Activated CD8-positive, alpha-beta memory T cell treated with anti-CD3 and anti-CD28 coated beads, Interleukin-2, amount 50 U/mL, for 48 hours (primary cell): ENCODE measurements around the gene PRXL2B.
"Not testable (repeated sequence)": the region's sequence is repeated elsewhere in the genome, so short reads cannot be mapped to it uniquely, and the experiment has no call there.

Experiments used
- DNase-seq: peaks from one replicate; pipeline ENCODE4 v3.0.0-alpha.2; 2020

Gene PRXL2B

DNA sequence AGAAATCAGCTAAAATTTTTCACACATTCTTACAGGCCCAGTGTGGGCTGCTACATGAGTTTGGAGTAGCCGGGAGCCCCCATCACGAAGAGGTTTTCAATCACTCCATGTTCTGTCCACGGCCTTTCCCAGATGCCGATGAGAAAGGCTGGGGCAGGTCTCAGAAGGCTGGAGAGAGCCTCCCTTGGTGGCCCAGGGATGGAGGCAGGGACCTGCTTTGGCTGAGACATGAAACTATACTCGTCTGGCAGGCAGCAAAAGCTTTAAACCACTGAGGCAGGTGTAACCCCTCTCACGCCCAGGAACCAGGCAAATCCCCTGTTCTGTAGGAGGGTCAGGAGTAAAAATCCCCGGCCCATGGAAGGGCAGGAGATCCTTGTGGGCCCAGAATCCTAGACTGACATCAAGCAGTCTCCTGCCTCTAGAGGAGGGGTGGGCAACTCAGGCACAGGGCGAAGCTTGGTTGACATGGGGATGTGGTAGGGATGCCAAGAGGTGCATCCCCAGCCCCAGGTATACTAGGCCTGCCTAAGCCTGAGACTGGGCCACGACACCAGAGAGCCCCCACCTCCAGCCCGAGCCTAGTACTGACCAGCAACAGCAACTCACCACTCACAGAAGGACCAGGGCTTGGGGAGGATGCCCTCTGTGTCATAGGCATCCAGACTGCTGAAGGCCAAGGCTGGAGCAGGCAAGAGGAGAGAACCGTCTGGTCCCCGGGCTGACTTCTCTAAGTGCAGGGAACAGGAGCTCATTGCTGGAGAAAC, 37.2 kb downstream of the PRXL2B start:
- no peak for DNase-seq

DNA sequence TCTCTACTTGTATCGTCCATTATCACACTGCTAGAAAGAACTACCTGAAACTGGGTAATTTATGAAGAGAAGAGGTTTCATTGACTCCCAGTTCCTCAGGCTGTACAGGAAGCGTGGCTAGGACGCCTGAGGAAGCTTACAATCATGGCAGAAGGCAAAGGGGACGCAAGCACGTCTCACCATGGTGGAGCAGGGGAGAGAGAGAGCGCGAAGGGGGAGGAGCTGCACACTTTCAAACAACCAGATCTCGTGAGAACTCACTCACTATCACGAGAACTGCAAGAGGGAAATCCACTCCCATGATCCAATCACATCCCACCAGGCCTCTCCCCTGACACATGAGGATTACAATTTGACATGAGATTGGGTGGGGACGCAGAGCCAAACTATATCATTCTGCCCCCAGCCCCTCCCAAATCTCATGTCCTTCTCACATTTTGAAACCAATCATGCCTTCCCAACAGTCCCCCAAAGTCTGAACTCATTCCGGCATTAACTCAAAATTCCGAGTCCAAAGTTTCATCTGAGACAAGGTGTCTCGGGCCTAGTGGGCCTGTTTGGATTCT, 38.2 kb downstream of the PRXL2B start:
- no peak for DNase-seq

DNA sequence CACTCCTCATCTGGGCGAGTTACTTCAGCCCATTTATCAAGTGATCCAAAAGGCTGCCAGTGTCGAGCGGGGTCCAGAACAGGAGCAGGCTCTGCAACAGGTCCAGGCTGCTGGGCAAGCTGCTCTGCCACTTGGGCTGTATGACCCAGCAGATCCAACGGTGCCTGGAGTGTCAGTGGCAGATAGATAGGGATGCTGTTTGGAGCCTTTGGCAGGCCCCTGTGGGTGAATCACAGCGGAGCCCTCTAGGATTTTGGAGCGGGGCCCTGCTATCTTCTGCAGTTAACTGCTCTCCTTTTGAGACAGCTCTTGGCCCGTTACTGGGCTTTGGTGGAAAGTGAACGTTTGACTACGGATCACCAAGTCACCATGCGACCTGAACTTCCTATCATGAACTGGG, 38.7 kb downstream of the PRXL2B start:
- no peak for DNase-seq

DNA sequence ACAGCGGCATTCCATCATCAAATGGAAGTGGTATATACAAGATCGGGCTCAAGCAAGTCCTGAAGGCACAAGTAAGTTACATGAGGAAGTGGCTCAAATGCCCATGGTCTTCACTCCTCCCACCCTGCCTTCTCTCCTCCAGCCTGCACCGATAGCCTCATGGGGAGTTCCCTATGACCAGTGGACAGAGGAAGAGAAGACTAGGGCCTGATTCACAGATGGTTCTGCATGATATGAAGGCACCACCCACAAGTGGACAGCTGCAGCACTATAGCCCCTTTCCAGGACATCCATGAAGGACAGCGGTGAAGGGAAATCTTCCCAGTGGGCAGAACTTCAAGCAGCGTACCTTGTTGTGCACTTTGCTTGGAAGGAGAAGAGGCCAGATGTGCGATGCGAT, 39.2 kb downstream of the PRXL2B start:
- not testable (repeated sequence) for DNase-seq

DNA sequence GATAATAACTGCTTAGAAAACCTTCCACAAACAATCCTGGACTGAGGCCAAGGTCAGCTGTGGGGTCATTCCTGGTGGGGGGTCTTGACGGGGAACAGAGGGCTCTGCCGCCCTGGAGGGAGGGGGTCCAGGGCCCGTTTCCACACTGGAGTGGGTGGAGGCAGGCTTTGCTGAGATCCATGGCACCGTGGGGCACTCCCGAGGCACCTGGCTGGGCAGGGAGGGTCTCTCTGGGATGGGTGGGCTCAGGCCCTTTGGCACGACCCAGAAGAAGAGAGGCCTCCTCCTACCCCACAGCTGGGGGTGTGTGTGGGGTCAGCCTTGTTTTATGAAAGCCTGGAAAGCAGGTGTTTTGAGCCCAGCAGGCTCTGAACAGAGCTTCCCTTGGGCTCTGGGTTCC, 41.2 kb downstream of the PRXL2B start:
- no peak for DNase-seq

DNA sequence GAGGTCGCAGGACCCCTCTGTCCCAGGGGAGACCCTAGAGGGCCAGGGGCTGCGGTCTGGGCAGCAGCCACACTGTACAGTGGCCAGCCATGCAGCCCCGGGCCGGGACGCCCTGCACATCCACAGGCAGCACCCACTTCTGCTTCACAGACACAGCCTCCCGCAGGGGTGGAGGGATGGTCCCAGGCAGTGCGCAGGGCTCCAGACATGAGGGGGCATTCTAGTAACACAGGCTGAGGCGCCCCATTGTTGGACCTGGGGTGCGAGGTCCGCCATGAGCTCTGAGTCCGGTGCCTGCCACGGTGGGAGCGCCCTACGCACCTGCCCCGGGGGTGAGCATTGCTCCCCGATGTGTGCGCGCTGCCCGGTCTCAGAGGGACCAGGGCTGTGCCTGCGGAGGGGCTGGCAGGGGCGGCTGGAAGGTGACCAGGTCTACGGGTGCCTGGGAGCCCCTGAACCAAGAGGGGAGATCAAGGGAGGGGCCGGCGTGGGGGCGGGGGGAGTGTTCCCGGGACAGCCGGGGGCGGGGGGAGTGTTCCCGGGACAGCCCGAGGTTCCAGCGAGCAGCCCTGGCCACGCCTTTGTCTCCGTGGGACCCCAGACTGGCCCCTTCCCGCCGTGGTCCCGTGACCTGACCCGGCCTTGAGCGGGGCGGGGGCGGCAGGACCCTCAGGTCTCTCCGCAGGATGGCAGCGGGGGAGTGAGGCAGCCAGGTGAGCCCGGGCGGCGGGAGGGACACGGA, 41.8 kb downstream of the PRXL2B start:
- no peak for DNase-seq

DNA sequence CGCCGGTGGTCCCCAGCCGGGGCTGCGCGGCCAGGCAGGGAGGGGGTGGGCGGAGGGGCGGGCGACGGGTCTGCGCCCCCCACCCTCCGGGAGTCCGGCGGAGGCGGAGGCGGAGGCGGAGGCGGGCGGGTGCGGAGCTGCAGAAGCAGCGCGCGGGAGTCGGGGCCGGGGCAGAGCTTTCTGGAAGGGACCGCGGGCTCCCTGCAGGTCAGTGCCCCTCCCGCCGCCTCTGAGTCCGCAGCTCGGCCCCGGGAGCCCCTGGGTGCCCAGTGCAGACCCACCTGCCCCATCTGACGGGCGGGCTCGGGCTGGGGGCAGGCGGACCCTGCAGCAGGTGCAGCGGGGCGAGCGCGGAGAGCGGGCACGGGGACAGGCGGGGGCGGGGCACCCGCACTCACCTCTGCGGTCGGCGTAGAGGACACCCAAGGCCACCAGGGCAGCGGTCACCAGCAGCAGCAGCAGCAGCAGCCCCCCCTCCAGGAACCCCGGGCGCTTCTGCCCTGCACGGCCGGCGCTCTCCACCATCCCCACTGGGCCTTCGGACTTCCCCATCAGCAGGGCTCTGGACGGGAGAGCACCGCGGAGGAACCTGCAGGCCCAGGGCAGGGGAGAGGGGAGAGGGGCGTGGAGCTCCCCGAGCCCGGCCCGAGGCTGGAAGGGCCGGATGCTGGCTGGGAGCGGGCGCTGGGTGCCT, 42.5 kb downstream of the PRXL2B start:
- DNase-seq: no peak

DNA sequence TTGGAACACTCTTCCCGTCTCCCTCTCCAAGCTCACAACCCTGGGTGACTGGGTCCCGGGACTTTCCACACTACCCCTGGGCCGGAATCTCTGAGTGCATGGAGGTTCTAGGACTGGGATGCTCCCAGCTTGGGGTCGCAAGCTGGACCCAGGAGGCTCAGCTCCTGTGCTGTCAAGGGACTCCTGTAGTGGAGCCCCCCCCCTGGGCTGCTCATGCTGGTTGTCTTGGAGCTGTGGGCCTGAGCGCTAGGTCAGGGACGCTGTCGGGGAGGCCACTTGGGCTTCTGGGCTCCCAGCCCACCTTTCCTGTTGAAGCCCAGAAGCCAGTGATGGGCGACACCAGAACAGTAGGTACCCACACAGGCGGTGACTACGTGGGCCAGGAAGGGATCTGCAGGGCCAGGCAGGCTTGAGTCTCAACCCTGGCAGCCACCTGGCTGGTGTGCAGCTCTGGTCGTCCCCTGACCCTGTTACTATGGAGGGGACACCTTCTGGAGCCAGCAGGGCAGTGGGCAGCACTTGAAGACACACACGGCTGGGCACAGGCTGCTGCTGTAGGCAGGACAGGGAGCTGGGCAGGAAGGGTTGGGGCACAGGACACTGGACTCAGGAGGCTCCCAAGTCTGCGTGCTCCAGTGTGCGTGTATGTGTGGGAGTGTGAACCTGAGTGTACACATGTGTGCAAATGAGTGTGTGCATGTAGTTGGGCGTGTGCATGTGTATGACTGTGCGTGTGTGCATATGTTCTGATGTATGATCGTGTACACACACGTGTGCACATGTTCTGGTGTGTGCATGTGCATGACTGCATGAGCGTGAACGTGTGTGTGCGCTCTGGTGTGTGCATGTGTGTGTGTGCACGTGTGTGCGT, 43.3 kb downstream of the PRXL2B start:
- no peak for DNase-seq

DNA sequence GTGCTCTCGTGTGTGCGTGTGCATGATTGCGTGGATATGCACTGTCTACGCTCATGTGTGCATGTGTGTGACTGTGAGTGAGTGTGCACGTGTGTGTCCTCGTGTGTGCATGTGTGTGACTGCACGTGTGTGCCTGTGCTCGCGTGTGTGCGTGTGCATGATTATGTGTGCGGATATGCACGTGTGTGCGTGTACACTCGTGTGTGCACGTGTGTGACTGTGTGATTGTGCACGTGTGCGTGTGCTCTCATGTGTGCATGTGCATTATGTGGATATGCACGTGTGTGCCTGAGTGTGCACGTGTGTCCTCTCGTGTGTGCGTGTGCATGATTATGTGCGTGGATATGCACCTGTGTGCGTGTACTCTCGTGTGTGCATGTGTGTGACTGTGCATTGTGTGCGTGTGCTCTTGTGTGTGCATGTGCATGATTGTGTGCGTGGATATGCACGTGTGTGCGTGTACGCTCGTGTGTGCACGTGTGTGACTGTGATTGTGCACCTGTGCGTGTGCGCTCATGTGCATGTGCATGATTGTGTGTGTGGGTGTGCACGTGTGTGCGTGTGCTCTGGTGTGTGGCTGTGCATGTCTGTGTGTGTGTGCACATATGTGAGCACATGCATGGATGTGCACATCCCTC, 44.0 kb downstream of the PRXL2B start:
- no peak for DNase-seq

DNA sequence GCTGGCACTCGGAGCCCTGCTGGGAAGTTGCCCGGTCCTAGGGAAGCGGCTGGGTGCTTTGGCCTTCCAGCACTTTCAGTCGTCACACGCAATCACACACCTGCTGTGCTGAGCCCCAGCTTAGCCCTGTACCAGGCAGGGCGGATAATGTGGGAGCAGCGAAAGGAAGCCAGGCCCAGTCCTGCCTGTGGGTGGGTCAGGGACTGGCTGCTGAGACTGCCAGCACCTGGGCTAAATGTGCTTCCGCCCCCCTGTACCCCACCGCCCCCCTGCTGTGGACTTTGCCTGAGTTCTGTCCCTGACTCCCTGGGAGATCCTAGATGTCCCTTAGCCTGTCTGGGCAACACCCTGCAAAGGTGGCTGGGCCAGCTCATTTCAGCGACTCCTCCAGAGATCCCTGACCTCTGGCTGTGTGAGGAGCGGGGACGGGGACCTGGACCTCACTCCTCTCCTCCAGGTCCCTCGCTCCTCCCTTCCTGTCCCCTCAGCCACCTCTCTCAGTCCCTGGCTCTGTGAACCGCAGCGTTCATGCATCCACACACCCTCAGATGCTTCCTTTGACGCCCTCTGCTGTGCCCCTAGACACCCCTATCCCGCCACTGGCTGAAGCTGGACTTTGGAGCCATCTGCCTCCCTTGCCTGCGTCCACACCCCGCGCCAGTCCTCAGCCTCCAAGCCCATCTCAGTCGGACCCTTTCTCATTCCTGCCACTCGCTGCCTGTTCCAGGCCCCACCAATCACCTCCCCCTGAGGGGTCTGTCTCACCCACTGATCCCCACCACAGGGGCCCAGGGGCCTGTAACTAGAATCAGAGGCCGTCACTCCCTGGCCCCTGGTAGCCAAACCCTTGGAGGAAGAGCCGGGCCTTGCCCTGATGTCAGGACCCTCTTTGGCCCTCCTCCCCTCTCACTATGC, 44.8 kb downstream of the PRXL2B start:
- no peak for DNase-seq

DNA sequence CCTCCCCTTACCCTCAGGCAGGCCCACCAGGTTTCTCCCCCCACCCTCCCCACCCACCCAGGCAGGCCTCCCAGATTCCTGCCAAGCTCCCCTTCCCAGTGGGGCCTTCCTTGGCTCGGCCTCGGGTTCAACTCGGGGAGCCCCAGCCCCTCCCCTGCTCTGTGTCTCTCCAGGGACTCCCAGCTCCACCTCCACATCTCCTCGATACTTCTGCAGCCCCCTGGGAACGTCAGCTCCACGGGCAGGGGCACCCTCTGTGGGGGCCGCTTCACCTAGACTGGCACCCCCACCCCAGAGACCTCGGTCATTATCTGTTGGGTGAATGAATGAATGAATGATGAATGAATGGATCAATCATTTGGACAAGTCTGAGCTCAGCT, 45.5 kb downstream of the PRXL2B start:
- DNase-seq: no peak

DNA sequence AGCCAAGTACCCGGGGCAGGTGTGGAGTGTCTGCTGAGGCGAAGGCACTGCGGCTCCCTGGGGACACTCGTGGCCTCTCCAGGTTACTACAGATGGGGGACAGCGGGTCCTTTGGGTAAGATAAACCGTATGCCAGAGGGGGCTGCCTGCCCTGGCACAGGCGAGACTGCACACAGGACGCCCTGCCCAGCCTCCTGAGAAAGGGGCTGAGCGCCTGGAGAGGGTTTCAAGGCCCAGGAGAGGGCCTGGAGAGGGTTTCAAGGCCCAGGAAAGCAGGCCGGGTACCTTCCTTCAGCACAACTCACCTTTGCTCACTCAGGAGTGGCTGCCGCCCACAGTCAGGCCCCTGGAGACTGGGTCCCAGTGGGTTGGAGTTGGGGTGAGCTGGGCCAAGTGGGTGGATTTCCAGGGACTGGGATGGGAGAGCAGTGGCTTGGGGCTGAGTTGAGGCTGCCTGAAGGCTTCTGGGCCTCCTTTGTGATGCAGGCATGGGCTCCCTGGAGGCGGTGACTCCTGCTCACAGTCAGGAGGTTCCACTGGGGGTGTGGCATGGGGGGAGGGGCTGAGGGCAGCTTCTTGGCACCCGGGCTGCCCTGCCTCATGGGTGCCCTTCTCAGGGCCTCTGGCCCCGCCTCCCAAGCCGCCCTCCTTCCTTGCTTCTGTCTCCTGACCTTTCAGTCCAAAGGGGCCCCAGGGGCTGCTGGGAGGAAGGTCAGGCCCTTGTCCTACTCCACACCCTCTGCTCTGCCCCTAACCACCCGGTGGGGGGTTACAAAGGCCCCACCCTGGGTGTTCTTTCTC, 46.2 kb downstream of the PRXL2B start, which contains the start of gene MMEL1:
MMEL1 (minus strand) TSS at position 456 of the 801 bp plus-strand sequence. CDS start 3,532 bp downstream, outside the sequence.
- DNase-seq: no peak

DNA sequence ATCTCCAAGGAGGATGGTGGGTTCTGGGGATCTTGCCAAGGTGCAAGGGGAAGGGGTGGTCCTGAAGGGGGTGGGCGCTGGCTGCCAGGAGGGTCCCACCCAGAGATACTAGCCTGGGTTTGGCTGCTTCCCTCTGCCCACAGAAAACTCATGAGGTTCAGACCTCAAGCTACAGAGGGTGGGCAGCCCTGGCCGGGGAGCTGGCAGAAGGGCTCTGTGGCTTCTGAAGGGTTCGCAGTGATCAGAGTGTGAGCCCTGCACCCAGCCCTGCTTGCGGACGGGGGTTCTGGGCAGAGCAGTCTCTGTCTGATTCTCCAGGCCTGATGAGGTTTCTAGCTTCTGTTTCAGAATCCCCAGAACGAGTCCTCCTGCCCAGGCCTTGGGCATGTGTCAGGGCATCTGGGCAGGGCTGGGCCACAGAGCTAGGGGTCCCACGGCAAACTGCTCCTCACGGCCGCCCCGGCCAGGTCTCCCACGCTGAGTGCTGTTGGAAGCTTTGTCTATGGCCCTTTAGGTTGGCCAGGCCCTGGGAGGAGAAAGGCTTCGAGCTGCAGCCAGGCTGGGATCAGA, 46.9 kb downstream of the PRXL2B start:
- no peak for DNase-seq

DNA sequence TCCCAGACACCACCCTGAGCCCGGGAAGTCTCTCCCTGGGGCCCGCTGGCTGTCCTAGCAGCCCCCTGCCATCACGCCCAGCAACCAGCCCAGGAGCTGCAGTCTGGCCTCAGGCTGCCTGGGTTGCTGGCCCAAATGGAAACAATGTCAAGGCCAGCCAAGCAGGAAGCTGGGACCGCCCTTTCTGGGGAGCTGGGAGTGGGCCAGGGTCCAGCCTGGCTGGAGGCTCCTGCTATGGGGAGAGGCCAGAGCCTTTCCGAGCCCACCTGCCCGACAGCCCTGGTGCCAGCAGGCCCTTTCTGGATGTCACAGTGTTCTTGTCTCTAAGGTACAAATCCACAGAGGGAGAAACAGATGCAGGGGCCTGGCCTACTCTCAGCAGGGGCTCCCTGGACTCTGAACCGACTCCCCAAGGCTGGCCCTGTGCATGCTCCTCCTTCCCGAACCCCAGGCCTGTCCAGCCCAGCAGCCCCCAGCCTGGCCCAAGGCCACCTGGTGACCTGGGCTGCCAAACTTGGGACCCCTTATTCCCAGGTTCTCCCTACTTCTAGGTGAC, 47.4 kb downstream of the PRXL2B start:
- DNase-seq: no peak

DNA sequence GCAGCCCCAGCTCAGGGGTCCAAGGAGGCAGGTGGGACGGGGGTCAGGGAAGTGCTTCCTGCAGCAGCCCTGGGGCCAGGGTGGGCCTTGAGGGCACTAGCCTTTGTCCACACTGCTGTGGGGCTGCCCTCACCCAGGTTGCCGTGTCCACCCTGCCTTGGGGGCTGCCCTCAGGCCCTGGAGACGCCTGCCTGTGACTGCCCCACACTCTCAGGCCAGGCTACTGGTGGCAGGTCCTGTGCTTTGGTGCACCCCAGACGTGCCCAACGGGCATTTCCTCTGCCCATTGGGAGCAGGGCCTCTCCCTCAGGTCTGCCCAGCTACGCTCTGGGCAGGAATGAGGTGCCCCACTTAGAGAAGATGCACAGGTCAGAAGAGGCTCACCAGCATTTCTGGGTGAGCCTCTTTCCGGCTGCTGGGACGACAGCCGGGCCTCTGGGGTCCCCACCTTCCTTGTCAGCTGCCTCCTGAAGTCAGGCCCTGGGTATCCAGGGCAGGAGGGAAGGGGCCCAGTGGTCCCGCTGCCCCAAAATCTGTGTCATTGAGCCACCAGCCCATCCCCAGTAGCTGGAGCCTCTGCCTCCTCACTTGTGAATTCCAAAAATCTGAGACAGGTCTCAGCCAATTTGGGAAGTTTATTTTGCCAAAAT, 48.9 kb downstream of the PRXL2B start:
- no peak for DNase-seq

DNA sequence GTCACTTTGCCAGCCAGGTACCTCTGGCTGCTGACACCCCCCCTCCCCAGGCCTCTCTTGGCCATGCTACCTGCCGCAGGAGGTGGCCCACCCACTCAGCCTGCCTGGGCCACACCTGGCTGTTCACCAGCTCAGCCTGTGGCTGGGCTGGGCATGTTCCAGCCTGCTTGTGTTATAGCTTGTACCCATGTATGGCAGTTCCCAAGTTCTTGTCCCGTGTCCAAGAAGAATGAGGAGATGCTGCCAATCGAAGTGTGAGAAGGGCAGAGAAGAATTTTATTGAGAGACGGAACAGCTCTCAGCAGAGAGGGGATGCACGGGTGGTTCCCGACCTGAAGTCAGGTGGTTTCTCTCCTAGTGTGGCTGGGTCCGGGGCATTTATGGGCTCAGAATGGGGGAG, 50.2 kb downstream of the PRXL2B start:
- DNase-seq: no peak

DNA sequence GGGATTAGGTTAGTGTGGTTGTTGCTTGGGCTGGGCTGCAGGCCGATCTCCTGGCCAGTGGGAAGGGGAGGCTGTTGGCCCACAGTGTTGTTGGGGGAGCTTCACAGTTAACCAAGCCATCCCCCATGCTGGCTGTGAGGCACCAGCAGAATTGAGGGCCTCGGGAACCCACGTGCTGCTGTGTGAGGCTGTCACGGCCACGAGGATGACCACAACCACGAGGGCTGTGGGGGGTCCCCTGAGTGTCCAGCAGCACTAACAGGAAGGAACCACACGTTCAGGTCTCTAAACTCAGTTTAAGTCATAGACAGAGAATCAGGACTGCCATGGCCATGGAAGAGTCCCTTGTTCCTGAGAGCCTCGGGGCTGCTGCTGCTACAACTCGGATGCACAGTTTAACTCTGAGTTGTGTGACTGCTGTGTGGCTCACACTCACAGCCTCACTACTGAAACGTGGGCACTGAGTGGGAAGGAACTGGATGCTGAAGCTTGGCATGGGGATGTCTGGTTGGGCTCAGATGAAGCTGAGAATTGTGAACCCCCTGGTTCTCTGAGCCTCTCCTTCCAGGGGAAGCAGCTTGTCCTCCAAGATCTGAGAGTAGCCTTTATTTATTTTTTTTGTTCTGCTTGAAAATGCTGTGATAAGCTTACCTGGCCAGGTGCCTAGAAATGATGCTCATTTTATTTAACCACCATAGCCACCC, 51.0 kb downstream of the PRXL2B start:
- DNase-seq: no peak
